A673 (cell line): Measurements from ENCODE around the gene GATA5.

Experiments
- CTCF ChIP-seq: fragments of 300-800, 200-600 bp; sonication (generic); conservative IDR thresholded peaks from 2 replicates; pipeline ENCODE4 v1.5.1; 2017; ENCODE audit warnings: low read depth, mild to moderate bottlenecking, antibody characterized with exemption, low read length, moderate library complexity, mixed read lengths
- EZH2 ChIP-seq: fragments of 200-600 bp; sonication (generic); IDR thresholded peaks from 2 replicates; pipeline ENCODE4 v1.6.1; 2017; ENCODE audit warnings: borderline replicate concordance, low read depth, mild to moderate bottlenecking, mixed read lengths, antibody characterized with exemption, low read length; ENCODE audit not compliant: poor library complexity, severe bottlenecking

- TF ChIP-seq CTCF: no peak
- TF ChIP-seq EZH2: no peak
Measured at GRCh38 chr20:62495749-62496567, 20.2 kb upstream of the GATA5 start.
